CD4-positive, alpha-beta T cell treated with Interleukin-2 at 100 ng/mL for 4 hours (primary cell): ENCODE results near the gene ADM2.
"Not testable (repeated sequence)": the region's sequence is repeated elsewhere in the genome, so short reads cannot be mapped to it uniquely, and the experiment has no call there.

Experiments used
- DNase-seq: peaks from one replicate; pipeline ENCODE4 v3.0.0-alpha.2; 2020; ENCODE audit warnings: low spot score

Gene ADM2

GRCh38 chr22:50506611-50507420 is 25.5 kb downstream of the ADM2 start:
- no peak for DNase-seq

GRCh38 chr22:50507421-50507990 is 26.2 kb downstream of the ADM2 start, which contains the start of gene LMF2:
Gene LMF2 (minus strand): TSS chr22:50507702. CDS start chr22:50507675, 27 bp downstream.
- peak; percentile 93 for DNase-seq

GRCh38 chr22:50507991-50508884 is 26.9 kb downstream of the ADM2 start, which contains the start of gene NCAPH2:
Gene NCAPH2 (plus strand): TSS chr22:50508224. CDS start chr22:50508338, 114 bp downstream.
- peak; percentile 97 for DNase-seq

- no peak for DNase-seq
These were observed 27.6 kb downstream of the ADM2 start for GRCh38 chr22:50508897-50509296.

GRCh38 chr22:50513175-50513574 is 31.8 kb downstream of the ADM2 start:
- DNase-seq, result no peak

GRCh38 chr22:50516068-50516467 is 34.7 kb downstream of the ADM2 start:
- DNase-seq, result no peak

- DNase-seq, result no peak
These were observed 35.5 kb downstream of the ADM2 start for GRCh38 chr22:50516891-50517290.

GRCh38 chr22:50517495-50518260 is 36.3 kb downstream of the ADM2 start:
- no peak for DNase-seq

GRCh38 chr22:50518606-50519005 is 37.3 kb downstream of the ADM2 start:
- DNase-seq, result no peak

- DNase-seq, result no peak
These were observed 37.8 kb downstream of the ADM2 start for GRCh38 chr22:50519151-50519550.

GRCh38 chr22:50520184-50520583 is 38.8 kb downstream of the ADM2 start:
- DNase-seq, result not testable (repeated sequence)

GRCh38 chr22:50520826-50521453 is 39.6 kb downstream of the ADM2 start:
- no peak for DNase-seq

- DNase-seq, result no peak
These were observed 40.4 kb downstream of the ADM2 start for GRCh38 chr22:50521710-50522109.

- no peak for DNase-seq
These were observed 41.0 kb downstream of the ADM2 start for GRCh38 chr22:50522208-50522805.

- DNase-seq, result no peak
These were observed 41.6 kb downstream of the ADM2 start for GRCh38 chr22:50522806-50523438.

- DNase-seq, result no peak
These were observed 42.1 kb downstream of the ADM2 start for GRCh38 chr22:50523458-50523805.

GRCh38 chr22:50523806-50524675 is 42.7 kb downstream of the ADM2 start:
- no peak for DNase-seq

- no peak for DNase-seq
These were observed 43.3 kb downstream of the ADM2 start for GRCh38 chr22:50524676-50525103.

- peak; percentile 98 for DNase-seq
These were observed 43.9 kb downstream of the ADM2 start, which contains the start of gene SCO2 for GRCh38 chr22:50525104-50525857. Gene SCO2 (minus strand): TSS chr22:50525598. CDS start chr22:50524411, 1,187 bp downstream.
